Naive thymus-derived CD4-positive, alpha-beta T cell (primary cell): ENCODE data around the gene PDXP. TPM values are rescaled to one million over a fixed set of nuclear protein-coding genes. Genes with fewer than 3 reads are reported as not detected.

ENCODE experiments used
- ATAC-seq: fragments of 150-1000 bp; cut with Tn5 transposase; 2 replicates; pipeline ENCODE4 v1.10.0; 2021; ENCODE audit warnings: mild to moderate bottlenecking, moderate library complexity
- CTCF ChIA-PET: fragments of 350-600 bp; sonication (Branson Sonifier 250); formaldehyde crosslinking; loops from one replicate; lab custom pipeline; 2021; ENCODE audit warnings: antibody characterized with exemption; lab: Charles Lee
- POLR2A ChIA-PET: fragments of 350-600 bp; sonication (Branson Sonifier 250); formaldehyde crosslinking; loops from one replicate; lab custom pipeline; 2021; ENCODE audit warnings: antibody characterized with exemption, inconsistent platforms; lab: Charles Lee
- DNase-seq, 9 donors: peaks; one replicate each; pipeline versions ENCODE4 v3.0.0 to v3.0.0-alpha.2; 2020 to 2022; ENCODE audit warnings: mixed read lengths in 1 of 9
- H3K27ac ChIP-seq: one replicate; pipeline ENCODE4 v1.7.0; 2013; ENCODE audit warnings: mild to moderate bottlenecking, low read depth, low read length, moderate library complexity
- H3K27me3 ChIP-seq, 2 donors: one replicate each; pipeline ENCODE4 v1.7.0; 2013; ENCODE audit warnings: low read length in 2 of 2, mild to moderate bottlenecking in 2 of 2, moderate library complexity in 2 of 2; ENCODE audit not compliant: control insufficient read depth in 2 of 2, insufficient read depth in 2 of 2
- H3K36me3 ChIP-seq, 3 experiments: 1 replicate in 2 of 3; 2 replicates in 1 of 3; pipeline ENCODE4 v1.7.0; 2013; ENCODE audit warnings: low read length in 3 of 3, mild to moderate bottlenecking in 3 of 3, moderate library complexity in 1 of 3; ENCODE audit not compliant: insufficient read depth in 3 of 3, control insufficient read depth in 2 of 3
- H3K4me1 ChIP-seq, 2 donors: one replicate each; pipeline ENCODE4 v1.7.0; 2013; ENCODE audit warnings: low read length in 2 of 2, mild to moderate bottlenecking in 2 of 2, moderate library complexity in 1 of 2; ENCODE audit not compliant: control insufficient read depth in 2 of 2, insufficient read depth in 2 of 2
- H3K4me3 ChIP-seq: 2 replicates; pipeline ENCODE4 v1.7.0; 2013; ENCODE audit warnings: mild to moderate bottlenecking, low read length
- H3K9me3 ChIP-seq, 3 experiments: 1 replicate in 2 of 3; 2 replicates in 1 of 3; pipeline ENCODE4 v1.7.0; 2013; ENCODE audit warnings: low read length in 3 of 3; ENCODE audit not compliant: control insufficient read depth in 2 of 3
- H3K27ac Mint-ChIP-seq, 9 donors: one replicate each; pipeline ENCODE4 v1.8.0; 2020 to 2022; ENCODE audit warnings: mixed read lengths in 9 of 9, mild to moderate bottlenecking in 8 of 9, moderate library complexity in 5 of 9, inconsistent platforms in 2 of 9
- H3K27me3 Mint-ChIP-seq, 5 donors: one replicate each; pipeline ENCODE4 v1.8.0; 2021 to 2022; ENCODE audit warnings: mixed read lengths in 5 of 5, mild to moderate bottlenecking in 1 of 5
- H3K36me3 Mint-ChIP-seq, 5 donors: one replicate each; pipeline ENCODE4 v1.8.0; 2020 to 2022; ENCODE audit warnings: mixed read lengths in 5 of 5, mild to moderate bottlenecking in 3 of 5, inconsistent platforms in 1 of 5
- H3K4me1 Mint-ChIP-seq, 7 donors: one replicate each; pipeline ENCODE4 v1.8.0; 2020 to 2022; ENCODE audit warnings: mixed read lengths in 7 of 7, mild to moderate bottlenecking in 3 of 7, inconsistent platforms in 1 of 7
- H3K4me3 Mint-ChIP-seq, 10 donors: one replicate each; pipeline ENCODE4 v1.8.0; 2020 to 2022; ENCODE audit warnings: mild to moderate bottlenecking in 10 of 10, mixed read lengths in 10 of 10, moderate library complexity in 6 of 10, inconsistent platforms in 2 of 10
- H3K9me3 Mint-ChIP-seq, 11 donors: one replicate each; pipeline ENCODE4 v1.8.0; 2020 to 2022; ENCODE audit warnings: mixed read lengths in 11 of 11, mild to moderate bottlenecking in 4 of 11, inconsistent platforms in 1 of 11, moderate library complexity in 1 of 11
- intact Hi-C, 2 donors: fragments of 100-400 bp; cut with micrococcal nuclease; formaldehyde crosslinking; loops; one replicate each; pipeline ENCODE4 v1.15.1; 2023
- polyA plus RNA-seq, 2 donors: library from polyadenylated mRNA; unstranded; fragments of 300-500 nt; fragmentation: Illumina TruSeq; gene quantifications; one replicate each; pipeline ENCODE4 v1.2.3, GENCODE V29; 2021
- total RNA-seq, 6 experiments: library from RNA in 5 of 6; stranded (reverse) in 5 of 6; gene quantifications; 1 replicate in 5 of 6; 2 replicates in 1 of 6; pipeline ENCODE4 v1.2.3 and lab custom pipeline; 2021 to 2026

PDXP gene
- total and polyA plus RNA-seq, 7 experiments from 2014 or later: 1.9 to 27.4 (median 4.9) TPM

GRCh38 chr22:37626144-37626543 is 32.4 kb upstream of the PDXP start:
- ATAC-seq: no peak
- H3K27me3 Mint-ChIP-seq: no peaks in the 10 kb centered on the region
- no peaks in the 10 kb centered on the region for H3K27me3 ChIP-seq
- peak overlapping the region in 6 of 10 donors; percentile 32 to 84 (median 72) for H3K4me3 Mint-ChIP-seq
- H3K27ac Mint-ChIP-seq: peak overlapping the region in 8 of 9 donors; percentile 13 to 94 (median 90)
- intact Hi-C loops: loop anchor here in 1 of 2 donors (5.0 kb wide), 1 partner anchor 121 kb away; no protein-coding TSS in a partner anchor
- H3K9me3 Mint-ChIP-seq: no peaks in the 10 kb centered on the region
- POLR2A ChIA-PET: interaction anchor here (0.6 to 7.6 kb wide), 8 partner anchors 14 to 74 kb away, joined by 3 to 135 read pairs (median 12); partner anchors contain the start of genes GGA1, NOL12, PDXP and SH3BP1
- H3K9me3 ChIP-seq: no peaks in the 10 kb centered on the region
- peaks cover 29 to 65% (median 45%) of the 10 kb centered on the region in 7 donors for H3K4me1 Mint-ChIP-seq
- CTCF ChIA-PET: interaction anchor here (0.6 to 20.3 kb wide), 7 partner anchors 14 to 220 kb away, joined by 4 to 292 read pairs (median 4); partner anchors contain the start of gene SH3BP1
- peak overlapping the region; percentile 79 for H3K27ac ChIP-seq
- H3K36me3 Mint-ChIP-seq: peaks cover 0 to 8% (median 3%) of the 10 kb centered on the region in 5 donors
- no peak overlapping the region for H3K4me3 ChIP-seq
- no peak for DNase-seq
- H3K36me3 ChIP-seq: peaks cover 0 to 41% (median 0%) of the 10 kb centered on the region in 3 experiments
- peaks cover 46 to 59% of the 10 kb centered on the region in 2 donors for H3K4me1 ChIP-seq

GRCh38 chr22:37626556-37627075 is 31.9 kb upstream of the PDXP start:
- Mint-ChIP-seq H3K36me3 (peaks cover 0 to 8% (median 3%) of the 10 kb centered on the region in 5 donors), H3K27me3 (no peaks in the 10 kb centered on the region), H3K9me3 (no peaks in the 10 kb centered on the region), H3K27ac (peak overlapping the region; percentile 86 to 94 (median 91)), H3K4me3 (peak overlapping the region; percentile 66 to 84 (median 77)), H3K4me1 (peaks cover 29 to 68% (median 47%) of the 10 kb centered on the region in 7 donors)
- DNase-seq: no peak
- ChIA-PET POLR2A (interaction anchor here (0.6 to 7.6 kb wide), 12 partner anchors 13 to 63 kb away, joined by 3 to 135 read pairs (median 8); partner anchors contain the start of genes GGA1, NOL12, PDXP and SH3BP1), CTCF (interaction anchor here (0.6 to 20.3 kb wide), 9 partner anchors 9 to 163 kb away, joined by 3 to 292 read pairs (median 4); partner anchors contain the start of genes GGA1, PDXP and SH3BP1)
- Histone ChIP-seq H3K4me3 (peak overlapping the region; percentile 43), H3K36me3 (peaks cover 0 to 41% (median 0%) of the 10 kb centered on the region in 3 experiments), H3K9me3 (no peaks in the 10 kb centered on the region), H3K27ac (peak overlapping the region; percentile 79), H3K4me1 (peaks cover 49 to 59% of the 10 kb centered on the region in 2 donors), H3K27me3 (no peaks in the 10 kb centered on the region)
- no peak for ATAC-seq
- intact Hi-C loops: loop anchor here (1.0 to 5.0 kb wide), 3 partner anchors 12 to 121 kb away; partner anchors contain the start of gene NOL12 (in 1 of the 2)

GRCh38 chr22:37627121-37627520 is 31.4 kb upstream of the PDXP start:
- Mint-ChIP-seq H3K27me3 (no peaks in the 10 kb centered on the region), H3K9me3 (no peaks in the 10 kb centered on the region), H3K4me3 (peak overlapping the region; percentile 66 to 84 (median 77)), H3K4me1 (peaks cover 32 to 73% (median 47%) of the 10 kb centered on the region in 7 donors), H3K36me3 (peaks cover 0 to 8% (median 3%) of the 10 kb centered on the region in 5 donors), H3K27ac (peak overlapping the region; percentile 86 to 94 (median 91))
- CTCF ChIA-PET: interaction anchor here (0.6 to 20.3 kb wide), 9 partner anchors 9 to 162 kb away, joined by 3 to 292 read pairs (median 4); partner anchors contain the start of genes GGA1, PDXP and SH3BP1
- Histone ChIP-seq H3K4me3 (peak overlapping the region; percentile 43), H3K9me3 (no peaks in the 10 kb centered on the region), H3K27me3 (no peaks in the 10 kb centered on the region), H3K4me1 (peaks cover 53 to 59% of the 10 kb centered on the region in 2 donors), H3K27ac (peak overlapping the region; percentile 79), H3K36me3 (peaks cover 0 to 45% (median 0%) of the 10 kb centered on the region in 3 experiments)
- intact Hi-C loops: loop anchor here (1.0 to 5.0 kb wide), 3 partner anchors 11 to 120 kb away; partner anchors contain the start of gene NOL12 (in 1 of the 2)
- ATAC-seq (peak; percentile 8), DNase-seq (peak in 1 of 9 donors; percentile 34)
- POLR2A ChIA-PET: interaction anchor here (0.6 to 7.6 kb wide), 15 partner anchors 11 to 59 kb away, joined by 3 to 135 read pairs (median 5); partner anchors contain the start of genes GGA1, NOL12, PDXP and SH3BP1

GRCh38 chr22:37627545-37627944 is 31.0 kb upstream of the PDXP start:
- ChIA-PET POLR2A (interaction anchor here (0.6 to 7.6 kb wide), 14 partner anchors 12 to 59 kb away, joined by 3 to 135 read pairs (median 6); partner anchors contain the start of genes GGA1, NOL12, PDXP and SH3BP1), CTCF (interaction anchor here (1.0 to 20.3 kb wide), 8 partner anchors 10 to 53 kb away, joined by 3 to 292 read pairs (median 5); partner anchors contain the start of genes GGA1, PDXP and SH3BP1)
- no peaks in the 10 kb centered on the region for H3K27me3 ChIP-seq
- H3K27ac Mint-ChIP-seq: peak overlapping the region; percentile 86 to 94 (median 91)
- H3K9me3 ChIP-seq: no peaks in the 10 kb centered on the region
- H3K4me1 Mint-ChIP-seq: peaks cover 32 to 71% (median 47%) of the 10 kb centered on the region in 7 donors
- H3K4me3 ChIP-seq: peak overlapping the region; percentile 43
- H3K4me3 Mint-ChIP-seq: peak overlapping the region; percentile 66 to 84 (median 77)
- no peaks in the 10 kb centered on the region for H3K9me3 Mint-ChIP-seq
- ATAC-seq (peak; percentile 77), DNase-seq (peak in 8 of 9 donors; percentile 38 to 73 (median 67))
- no peaks in the 10 kb centered on the region for H3K27me3 Mint-ChIP-seq
- H3K27ac ChIP-seq: peak overlapping the region; percentile 79
- intact Hi-C loops: loop anchor here (1.0 to 5.0 kb wide), 3 partner anchors 11 to 120 kb away; partner anchors contain the start of gene NOL12 (in 1 of the 2)
- H3K4me1 ChIP-seq: peaks cover 57 to 59% of the 10 kb centered on the region in 2 donors
- peaks cover 0 to 49% (median 0%) of the 10 kb centered on the region in 3 experiments for H3K36me3 ChIP-seq
- H3K36me3 Mint-ChIP-seq: peaks cover 0 to 8% (median 3%) of the 10 kb centered on the region in 5 donors

- peak overlapping the region; percentile 63 to 95 (median 91) for H3K27ac Mint-ChIP-seq
- H3K4me1 Mint-ChIP-seq: peaks cover 36 to 71% (median 47%) of the 10 kb centered on the region in 7 donors
- H3K4me3 ChIP-seq: no peak overlapping the region
- no peak for DNase-seq
- POLR2A ChIA-PET: interaction anchor here (1.1 to 7.6 kb wide), 5 partner anchors 11 to 57 kb away, joined by 3 to 135 read pairs (median 15); partner anchors contain the start of genes GGA1, NOL12, PDXP and SH3BP1
- no peaks in the 10 kb centered on the region for H3K27me3 ChIP-seq
- no peak for ATAC-seq
- intact Hi-C loops: loop anchor here in 1 of 2 donors (5.0 kb wide), 1 partner anchor 118 kb away; no protein-coding TSS in a partner anchor
- H3K4me1 ChIP-seq: peaks cover 62 to 67% of the 10 kb centered on the region in 2 donors
- CTCF ChIA-PET: interaction anchor here (0.8 to 20.3 kb wide), 4 partner anchors 11 to 1073 kb away, joined by 3 to 292 read pairs (median 10); partner anchors contain the start of genes GGA1 and SH3BP1
- H3K36me3 Mint-ChIP-seq: peaks cover 0 to 7% (median 0%) of the 10 kb centered on the region in 5 donors
- peak overlapping the region; percentile 79 for H3K27ac ChIP-seq
- H3K9me3 Mint-ChIP-seq: no peaks in the 10 kb centered on the region
- H3K27me3 Mint-ChIP-seq: no peaks in the 10 kb centered on the region
- H3K36me3 ChIP-seq: peaks cover 0 to 47% (median 0%) of the 10 kb centered on the region in 3 experiments
- H3K9me3 ChIP-seq: no peaks in the 10 kb centered on the region
- peak overlapping the region in 3 of 10 donors; percentile 23 to 80 (median 77) for H3K4me3 Mint-ChIP-seq
Measured at GRCh38 chr22:37628830-37629229, 29.7 kb upstream of the PDXP start.
